ENCODE measurements around the gene NAB2. TPM values are rescaled to one million over a fixed set of nuclear protein-coding genes. Genes with fewer than 3 reads are reported as not detected.

NAB2 gene
- total and polyA plus RNA-seq, 4 donors = 1.9 to 10.0 (median 6.2) TPM

- Histone ChIP-seq H3K27me3 (ENCODE audit: control insufficient read depth in 4 of 4, insufficient read depth in 4 of 4, low read length in 3 of 4) (no peaks in the 10 kb centered on the region), H3K9me3 (ENCODE audit: control insufficient read depth in 4 of 4, low read length in 3 of 4) (no peaks in the 10 kb centered on the region), H3K4me3 (ENCODE audit: low read depth in 1 of 3, low read length in 3 of 3) (no peak overlapping the region), H3K36me3 (ENCODE audit: control insufficient read depth in 4 of 4, insufficient read depth in 3 of 4, low read depth in 1 of 4, low read length in 3 of 4) (no peaks in the 10 kb centered on the region), H3K27ac (ENCODE audit: low read depth in 1 of 2, low read length in 2 of 2) (no peak overlapping the region), H3K9ac (ENCODE audit: low read depth in 1 of 2, low read length in 2 of 2) (no peak overlapping the region), H3K4me1 (ENCODE audit: control insufficient read depth in 4 of 4, insufficient read depth in 4 of 4, low read length in 3 of 4) (no peaks in the 10 kb centered on the region)
- WGBS = 93% methylated on average over 3 of the region's 3 CpGs
- TF ChIP-seq TAF1 (conservative IDR thresholded peaks at IDR 0.05) (no peak), EGR1 (IDR thresholded peaks at IDR 0.05; ENCODE audit: low read depth in 2 of 2) (no peak), SP1 (IDR thresholded peaks at IDR 0.05) (no peak), CTCF (IDR thresholded peaks at IDR 0.05; ENCODE audit: low read depth, low read length, missing input control) (no peak), RXRA (IDR thresholded peaks at IDR 0.05) (no peak), MAX (IDR thresholded peaks at IDR 0.05) (no peak), GABPA (IDR thresholded peaks at IDR 0.05 in 1 of 2, conservative IDR thresholded peaks at IDR 0.05 in 1 of 2) (no peak), NR2F2 (IDR thresholded peaks at IDR 0.05) (no peak), HNF4G (IDR thresholded peaks at IDR 0.05) (no peak), FOXA1 (IDR thresholded peaks at IDR 0.05) (no peak), FOXA2 (IDR thresholded peaks at IDR 0.05) (no peak), HNF4A (conservative IDR thresholded peaks at IDR 0.05) (no peak), RAD21 (IDR thresholded peaks at IDR 0.05) (no peak), YY1 (IDR thresholded peaks at IDR 0.05) (no peak), JUND (IDR thresholded peaks at IDR 0.05) (no peak), ATF3 (IDR thresholded peaks at IDR 0.05) (no peak)
- TF ChIP-seq, protein P1, sequence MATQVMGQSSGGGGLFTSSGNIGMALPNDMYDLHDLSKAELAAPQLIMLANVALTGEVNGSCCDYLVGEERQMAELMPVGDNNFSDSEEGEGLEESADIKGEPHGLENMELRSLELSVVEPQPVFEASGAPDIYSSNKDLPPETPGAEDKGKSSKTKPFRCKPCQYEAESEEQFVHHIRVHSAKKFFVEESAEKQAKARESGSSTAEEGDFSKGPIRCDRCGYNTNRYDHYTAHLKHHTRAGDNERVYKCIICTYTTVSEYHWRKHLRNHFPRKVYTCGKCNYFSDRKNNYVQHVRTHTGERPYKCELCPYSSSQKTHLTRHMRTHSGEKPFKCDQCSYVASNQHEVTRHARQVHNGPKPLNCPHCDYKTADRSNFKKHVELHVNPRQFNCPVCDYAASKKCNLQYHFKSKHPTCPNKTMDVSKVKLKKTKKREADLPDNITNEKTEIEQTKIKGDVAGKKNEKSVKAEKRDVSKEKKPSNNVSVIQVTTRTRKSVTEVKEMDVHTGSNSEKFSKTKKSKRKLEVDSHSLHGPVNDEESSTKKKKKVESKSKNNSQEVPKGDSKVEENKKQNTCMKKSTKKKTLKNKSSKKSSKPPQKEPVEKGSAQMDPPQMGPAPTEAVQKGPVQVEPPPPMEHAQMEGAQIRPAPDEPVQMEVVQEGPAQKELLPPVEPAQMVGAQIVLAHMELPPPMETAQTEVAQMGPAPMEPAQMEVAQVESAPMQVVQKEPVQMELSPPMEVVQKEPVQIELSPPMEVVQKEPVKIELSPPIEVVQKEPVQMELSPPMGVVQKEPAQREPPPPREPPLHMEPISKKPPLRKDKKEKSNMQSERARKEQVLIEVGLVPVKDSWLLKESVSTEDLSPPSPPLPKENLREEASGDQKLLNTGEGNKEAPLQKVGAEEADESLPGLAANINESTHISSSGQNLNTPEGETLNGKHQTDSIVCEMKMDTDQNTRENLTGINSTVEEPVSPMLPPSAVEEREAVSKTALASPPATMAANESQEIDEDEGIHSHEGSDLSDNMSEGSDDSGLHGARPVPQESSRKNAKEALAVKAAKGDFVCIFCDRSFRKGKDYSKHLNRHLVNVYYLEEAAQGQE (IDR thresholded peaks at IDR 0.05) = no peak
- TF ChIP-seq, protein P2, sequence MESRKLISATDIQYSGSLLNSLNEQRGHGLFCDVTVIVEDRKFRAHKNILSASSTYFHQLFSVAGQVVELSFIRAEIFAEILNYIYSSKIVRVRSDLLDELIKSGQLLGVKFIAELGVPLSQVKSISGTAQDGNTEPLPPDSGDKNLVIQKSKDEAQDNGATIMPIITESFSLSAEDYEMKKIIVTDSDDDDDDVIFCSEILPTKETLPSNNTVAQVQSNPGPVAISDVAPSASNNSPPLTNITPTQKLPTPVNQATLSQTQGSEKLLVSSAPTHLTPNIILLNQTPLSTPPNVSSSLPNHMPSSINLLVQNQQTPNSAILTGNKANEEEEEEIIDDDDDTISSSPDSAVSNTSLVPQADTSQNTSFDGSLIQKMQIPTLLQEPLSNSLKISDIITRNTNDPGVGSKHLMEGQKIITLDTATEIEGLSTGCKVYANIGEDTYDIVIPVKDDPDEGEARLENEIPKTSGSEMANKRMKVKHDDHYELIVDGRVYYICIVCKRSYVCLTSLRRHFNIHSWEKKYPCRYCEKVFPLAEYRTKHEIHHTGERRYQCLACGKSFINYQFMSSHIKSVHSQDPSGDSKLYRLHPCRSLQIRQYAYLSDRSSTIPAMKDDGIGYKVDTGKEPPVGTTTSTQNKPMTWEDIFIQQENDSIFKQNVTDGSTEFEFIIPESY (IDR thresholded peaks at IDR 0.05) = no peak
- no peak for DNase-seq (ENCODE audit: low spot score)
Observed at GRCh38 chr12:57044889-57045288, 44.0 kb upstream of the NAB2 start.

All from liver (tissue), 9 donors.